OCI-M2 (cell line): ENCODE data around the gene BCKDK.
"Not testable (repeated sequence)": the region's sequence is repeated elsewhere in the genome, so short reads cannot be mapped to it uniquely, and the experiment has no call there.

Source experiments
- DNase-seq: peaks from one replicate; lab custom pipeline; 2025; ENCODE audit not compliant: unreplicated experiment; lab: John Stamatoyannopoulos, UW

BCKDK gene

GRCh38 chr16:31120129-31120528 is 11.9 kb downstream of the BCKDK start:
- no peak for DNase-seq

- DNase-seq: no peak
Measured at GRCh38 chr16:31125844-31126243, 17.7 kb downstream of the BCKDK start.

GRCh38 chr16:31127182-31127581 is 19.0 kb downstream of the BCKDK start:
- DNase-seq: no peak

GRCh38 chr16:31128711-31129567 is 20.8 kb downstream of the BCKDK start:
- peak; percentile 32 for DNase-seq

- DNase-seq: no peak
Measured at GRCh38 chr16:31129568-31130335, 21.6 kb downstream of the BCKDK start.

GRCh38 chr16:31130336-31130891 is 22.2 kb downstream of the BCKDK start:
- DNase-seq: no peak

- DNase-seq: no peak
Measured at GRCh38 chr16:31130899-31131298, 22.7 kb downstream of the BCKDK start.

GRCh38 chr16:31131416-31131815 is 23.2 kb downstream of the BCKDK start:
- DNase-seq: no peak

GRCh38 chr16:31131841-31132271 is 23.7 kb downstream of the BCKDK start:
- DNase-seq: no peak

- DNase-seq: no peak
Measured at GRCh38 chr16:31132303-31132979, 24.3 kb downstream of the BCKDK start.

- no peak for DNase-seq
Measured at GRCh38 chr16:31133046-31133501, 24.9 kb downstream of the BCKDK start.

- DNase-seq: no peak
Measured at GRCh38 chr16:31134091-31134571, 25.9 kb downstream of the BCKDK start.

GRCh38 chr16:31134625-31135534 is 26.7 kb downstream of the BCKDK start:
- DNase-seq: no peak

- DNase-seq: no peak
Measured at GRCh38 chr16:31135535-31136286, 27.5 kb downstream of the BCKDK start, which contains the start of gene PRSS8. Gene PRSS8, minus strand, starts transcription at chr16:31135727. Its CDS starts 229 bp downstream, at chr16:31135498.

GRCh38 chr16:31136287-31136662 is 28.1 kb downstream of the BCKDK start:
- no peak for DNase-seq

- not testable (repeated sequence) for DNase-seq
Measured at GRCh38 chr16:31136822-31137499, 28.8 kb downstream of the BCKDK start.

- DNase-seq: no peak
Measured at GRCh38 chr16:31138621-31139578, 30.7 kb downstream of the BCKDK start.
